Skeletal muscle tissue (tissue), 4 donors: Measurements from ENCODE around the gene KCNA2. TPM values are rescaled to one million over a fixed set of nuclear protein-coding genes. Genes with fewer than 3 reads are reported as not detected.

ENCODE experiments used
- H3K27ac ChIP-seq: one replicate; pipeline ENCODE4 v1.7.0; 2013; ENCODE audit warnings: mild to moderate bottlenecking, low read depth, low read length, inconsistent platforms
- H3K27me3 ChIP-seq, 3 donors: one replicate each; pipeline ENCODE4 v1.7.0; 2013; ENCODE audit warnings: low read length in 3 of 3; ENCODE audit not compliant: control insufficient read depth in 3 of 3, insufficient read depth in 3 of 3
- H3K36me3 ChIP-seq, 3 donors: one replicate each; pipeline ENCODE4 v1.7.0; 2013; ENCODE audit warnings: low read length in 3 of 3; ENCODE audit not compliant: control insufficient read depth in 3 of 3, insufficient read depth in 3 of 3
- H3K4me1 ChIP-seq, 3 donors: one replicate each; pipeline ENCODE4 v1.7.0; 2013; ENCODE audit warnings: low read length in 3 of 3, mild to moderate bottlenecking in 3 of 3; ENCODE audit not compliant: control insufficient read depth in 3 of 3, insufficient read depth in 3 of 3
- H3K4me3 ChIP-seq, 3 donors: one replicate each; pipeline ENCODE4 v1.7.0; 2013; ENCODE audit warnings: low read length in 3 of 3
- H3K9ac ChIP-seq, 3 donors: one replicate each; pipeline ENCODE4 v1.7.0; 2013; ENCODE audit warnings: low read length in 3 of 3, mild to moderate bottlenecking in 3 of 3, moderate library complexity in 2 of 3, low read depth in 1 of 3
- H3K9me3 ChIP-seq, 3 donors: one replicate each; pipeline ENCODE4 v1.7.0; 2013; ENCODE audit warnings: low read length in 3 of 3; ENCODE audit not compliant: control insufficient read depth in 3 of 3
- total RNA-seq: library from RNA; depleted of rRNA; stranded (reverse); fragments of >200 nt; gene quantifications from one replicate; pipeline ENCODE4 v1.2.3, GENCODE V29; 2014
- donor health status: Osteomylitis.

Gene KCNA2
- total RNA-seq, 1 donor from 2014 or later: 0.52 TPM

- peaks cover 3 to 9% (median 3%) of the 10 kb centered on the region in 3 donors for H3K27me3 ChIP-seq
- H3K9me3 ChIP-seq: no peaks in the 10 kb centered on the region
Measured at GRCh38 chr1:110588991-110589390, 17.2 kb downstream of the KCNA2 start.

GRCh38 chr1:110588486-110588885 is 17.7 kb downstream of the KCNA2 start:
- no peaks in the 10 kb centered on the region for H3K9me3 ChIP-seq
- no peak overlapping the region for H3K27ac ChIP-seq
- H3K9ac ChIP-seq: no peak overlapping the region
- no peaks in the 10 kb centered on the region for H3K4me1 ChIP-seq
- H3K4me3 ChIP-seq: no peak overlapping the region
- H3K27me3 ChIP-seq: peaks cover 3 to 9% (median 3%) of the 10 kb centered on the region in 3 donors
- no peaks in the 10 kb centered on the region for H3K36me3 ChIP-seq

More at GRCh38 chr1:110588991-110589390, 17.2 kb downstream of the KCNA2 start:
- H3K4me1 ChIP-seq: no peaks in the 10 kb centered on the region
- H3K27ac ChIP-seq: no peak overlapping the region
- H3K36me3 ChIP-seq: no peaks in the 10 kb centered on the region
- H3K4me3 ChIP-seq: no peak overlapping the region
- no peak overlapping the region for H3K9ac ChIP-seq

- Histone ChIP-seq H3K4me3 (no peak overlapping the region), H3K9ac (no peak overlapping the region), H3K36me3 (no peaks in the 10 kb centered on the region), H3K4me1 (no peaks in the 10 kb centered on the region), H3K9me3 (no peaks in the 10 kb centered on the region), H3K27me3 (peaks cover 3 to 9% (median 3%) of the 10 kb centered on the region in 3 donors), H3K27ac (no peak overlapping the region)
Measured at GRCh38 chr1:110587906-110588305, 18.3 kb downstream of the KCNA2 start.

- Histone ChIP-seq H3K9ac (no peak overlapping the region), H3K9me3 (no peaks in the 10 kb centered on the region), H3K27ac (no peak overlapping the region), H3K27me3 (peaks cover 0 to 6% (median 3%) of the 10 kb centered on the region in 3 donors), H3K36me3 (no peaks in the 10 kb centered on the region), H3K4me1 (peaks cover 0 to 4% (median 2%) of the 10 kb centered on the region in 3 donors), H3K4me3 (no peak overlapping the region)
Measured at GRCh38 chr1:110585481-110585880, 20.7 kb downstream of the KCNA2 start.

- Histone ChIP-seq H3K36me3 (no peaks in the 10 kb centered on the region), H3K4me3 (no peak overlapping the region), H3K27me3 (peaks cover 0 to 5% (median 3%) of the 10 kb centered on the region in 3 donors), H3K27ac (no peak overlapping the region), H3K9me3 (no peaks in the 10 kb centered on the region), H3K4me1 (peaks cover 0 to 5% (median 4%) of the 10 kb centered on the region in 3 donors), H3K9ac (no peak overlapping the region)
Measured at GRCh38 chr1:110584045-110584444, 22.1 kb downstream of the KCNA2 start.

- H3K4me3 ChIP-seq: no peak overlapping the region
- H3K4me1 ChIP-seq: peaks cover 0 to 5% (median 4%) of the 10 kb centered on the region in 3 donors
- no peak overlapping the region for H3K9ac ChIP-seq
- no peak overlapping the region for H3K27ac ChIP-seq
- H3K36me3 ChIP-seq: no peaks in the 10 kb centered on the region
- peaks cover 0 to 5% (median 0%) of the 10 kb centered on the region in 3 donors for H3K27me3 ChIP-seq
- no peaks in the 10 kb centered on the region for H3K9me3 ChIP-seq
Measured at GRCh38 chr1:110583505-110583904, 22.7 kb downstream of the KCNA2 start.

GRCh38 chr1:110582378-110582777 is 23.8 kb downstream of the KCNA2 start:
- Histone ChIP-seq H3K9ac (no peak overlapping the region), H3K9me3 (peaks cover 0 to 3% (median 0%) of the 10 kb centered on the region in 3 donors), H3K27ac (no peak overlapping the region), H3K27me3 (no peaks in the 10 kb centered on the region), H3K4me1 (peaks cover 0 to 5% (median 4%) of the 10 kb centered on the region in 3 donors), H3K4me3 (no peak overlapping the region), H3K36me3 (no peaks in the 10 kb centered on the region)

- no peaks in the 10 kb centered on the region for H3K27me3 ChIP-seq
- no peak overlapping the region for H3K9ac ChIP-seq
- no peaks in the 10 kb centered on the region for H3K36me3 ChIP-seq
- H3K27ac ChIP-seq: no peak overlapping the region
- H3K9me3 ChIP-seq: peaks cover 0 to 3% (median 0%) of the 10 kb centered on the region in 3 donors
- peaks cover 0 to 5% (median 4%) of the 10 kb centered on the region in 3 donors for H3K4me1 ChIP-seq
- no peak overlapping the region for H3K4me3 ChIP-seq
Measured at GRCh38 chr1:110581682-110582145, 24.4 kb downstream of the KCNA2 start.

GRCh38 chr1:110580244-110580643 is 25.9 kb downstream of the KCNA2 start:
- Histone ChIP-seq H3K4me3 (no peak overlapping the region), H3K27ac (no peak overlapping the region), H3K27me3 (no peaks in the 10 kb centered on the region), H3K9ac (no peak overlapping the region), H3K4me1 (peaks cover 0 to 5% (median 4%) of the 10 kb centered on the region in 3 donors), H3K9me3 (peaks cover 0 to 3% (median 0%) of the 10 kb centered on the region in 3 donors), H3K36me3 (no peaks in the 10 kb centered on the region)

GRCh38 chr1:110579460-110579859 is 26.7 kb downstream of the KCNA2 start:
- Histone ChIP-seq H3K9me3 (peaks cover 0 to 3% (median 0%) of the 10 kb centered on the region in 3 donors), H3K9ac (no peak overlapping the region), H3K4me1 (peaks cover 0 to 5% (median 4%) of the 10 kb centered on the region in 3 donors), H3K27ac (no peak overlapping the region), H3K27me3 (no peaks in the 10 kb centered on the region), H3K36me3 (no peaks in the 10 kb centered on the region), H3K4me3 (no peak overlapping the region)
